Esophagus squamous epithelium (tissue), 5 donors: ENCODE data around the gene SNX19. TPM values are rescaled to one million over a fixed set of nuclear protein-coding genes. Genes with fewer than 3 reads are reported as not detected.

Experiments used
- DNase-seq: peaks from one replicate; lab custom pipeline; 2025; lab: John Stamatoyannopoulos, UW
- H3K27ac ChIP-seq, 4 donors: fragments of 200-600 bp; sonication (generic); one replicate each; pipeline ENCODE4 v1.5.1; 2016 to 2019; ENCODE audit warnings: mild to moderate bottlenecking in 1 of 4
- H3K27me3 ChIP-seq, 4 donors: fragments of 200-600 bp; sonication (generic); 1 replicate in 3 of 4; 2 replicates in 1 of 4; pipeline versions ENCODE4 v1.5.1 to v1.6.0; 2017 to 2021; ENCODE audit warnings: antibody characterized with exemption in 1 of 4
- H3K36me3 ChIP-seq, 3 donors: fragments of 200-600 bp; sonication (generic); one replicate each; pipeline ENCODE4 v1.5.1; 2016 to 2019
- H3K4me1 ChIP-seq, 3 donors: fragments of 200-600 bp; sonication (generic); one replicate each; pipeline ENCODE4 v1.5.1; 2017 to 2019
- H3K4me3 ChIP-seq, 4 donors: fragments of 200-600 bp; sonication (generic); 1 replicate in 3 of 4; 2 replicates in 1 of 4; pipeline ENCODE4 v1.5.1; 2016 to 2019; ENCODE audit warnings: mild to moderate bottlenecking in 2 of 4, moderate library complexity in 1 of 4
- H3K9me3 ChIP-seq, 3 donors: fragments of 200-600 bp; sonication (generic); one replicate each; pipeline ENCODE4 v1.5.1; 2016 to 2019
- POLR2A ChIP-seq, 4 donors: fragments of 450-650 bp; IDR thresholded peaks; one replicate each; pipeline ENCODE4 v1.6.1; 2017; ENCODE audit warnings: antibody characterized with exemption in 4 of 4, mild to moderate bottlenecking in 4 of 4, moderate library complexity in 3 of 4
- WGBS, 2 donors: methylation state at CpG; one replicate each; pipeline ENCODE4 v1.1.5; 2018; 5-methylcytosine and 5-hydroxymethylcytosine counted together
- intact Hi-C: fragments of 100-400 bp; cut with DNase I; formaldehyde crosslinking; loops from one replicate; pipeline ENCODE4 v1.15.0; 2022
- total RNA-seq, 4 donors: library from RNA; depleted of rRNA; stranded (reverse); fragments of >200 nt; gene quantifications; one replicate each; pipeline ENCODE4 v1.1.0, GENCODE V29; 2016
- TF ChIP-seq, protein P1 (sequence below), 6 experiments: fragments of 450-650 bp in 4 of 6; fragments of 200-600 bp in 2 of 6; sonication (generic) in 2 of 6; IDR thresholded peaks; one replicate each; pipeline ENCODE4 v1.5.1; 2016 to 2019; ENCODE audit warnings: antibody characterized with exemption in 6 of 6, mild to moderate bottlenecking in 4 of 6, moderate library complexity in 4 of 6
- donor health status: DM: yes; HTN: yes; CAD: no.

Gene SNX19
- total RNA-seq, 4 donors from 2014 or later = 38.0 to 75.0 (median 52.1) TPM

DNA sequence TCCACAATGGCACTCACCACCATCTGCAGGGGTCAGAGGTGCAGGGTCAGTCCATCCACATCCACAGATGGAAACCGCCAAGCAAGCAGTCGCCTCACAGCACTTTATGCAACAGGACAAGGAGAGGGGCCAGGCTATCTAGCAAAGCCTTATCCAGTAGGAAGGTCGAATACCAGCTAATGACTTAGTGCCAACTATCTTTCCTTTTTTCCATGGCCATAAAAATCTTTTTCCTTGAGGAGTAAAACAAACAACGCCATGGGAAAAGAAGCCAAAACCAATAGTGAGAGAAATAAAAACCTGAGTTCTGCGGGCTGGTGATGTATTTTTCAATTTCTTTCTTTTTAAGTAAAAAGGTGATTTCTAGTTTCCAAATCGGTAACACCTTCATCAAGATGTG, 8.2 kb downstream of the SNX19 start:
- DNase-seq = no peak
- intact Hi-C loops = no loop called here
- Histone ChIP-seq H3K27me3 (no peaks in the 10 kb centered on the region), H3K36me3 (peaks cover 9 to 99% (median 49%) of the 10 kb centered on the region in 3 donors), H3K9me3 (no peaks in the 10 kb centered on the region), H3K27ac (no peak overlapping the region), H3K4me1 (peaks cover 0 to 25% (median 5%) of the 10 kb centered on the region in 3 donors), H3K4me3 (no peak overlapping the region)
- WGBS, 2 donors = 79 to 92% methylated on average over 4 to 6 of the region's 6 CpGs
- TF ChIP-seq POLR2A (IDR thresholded peaks at IDR 0.05) = no peak
- TF ChIP-seq, protein P1, sequence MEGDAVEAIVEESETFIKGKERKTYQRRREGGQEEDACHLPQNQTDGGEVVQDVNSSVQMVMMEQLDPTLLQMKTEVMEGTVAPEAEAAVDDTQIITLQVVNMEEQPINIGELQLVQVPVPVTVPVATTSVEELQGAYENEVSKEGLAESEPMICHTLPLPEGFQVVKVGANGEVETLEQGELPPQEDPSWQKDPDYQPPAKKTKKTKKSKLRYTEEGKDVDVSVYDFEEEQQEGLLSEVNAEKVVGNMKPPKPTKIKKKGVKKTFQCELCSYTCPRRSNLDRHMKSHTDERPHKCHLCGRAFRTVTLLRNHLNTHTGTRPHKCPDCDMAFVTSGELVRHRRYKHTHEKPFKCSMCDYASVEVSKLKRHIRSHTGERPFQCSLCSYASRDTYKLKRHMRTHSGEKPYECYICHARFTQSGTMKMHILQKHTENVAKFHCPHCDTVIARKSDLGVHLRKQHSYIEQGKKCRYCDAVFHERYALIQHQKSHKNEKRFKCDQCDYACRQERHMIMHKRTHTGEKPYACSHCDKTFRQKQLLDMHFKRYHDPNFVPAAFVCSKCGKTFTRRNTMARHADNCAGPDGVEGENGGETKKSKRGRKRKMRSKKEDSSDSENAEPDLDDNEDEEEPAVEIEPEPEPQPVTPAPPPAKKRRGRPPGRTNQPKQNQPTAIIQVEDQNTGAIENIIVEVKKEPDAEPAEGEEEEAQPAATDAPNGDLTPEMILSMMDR (IDR thresholded peaks at IDR 0.05) = no peak

- TF ChIP-seq, protein P1 (IDR thresholded peaks at IDR 0.05) = no peak
- TF ChIP-seq POLR2A (IDR thresholded peaks at IDR 0.05) = no peak
- Histone ChIP-seq H3K36me3 (peaks cover 17 to 99% (median 57%) of the 10 kb centered on the region in 3 donors), H3K27ac (no peak overlapping the region), H3K4me1 (peaks cover 0 to 17% (median 5%) of the 10 kb centered on the region in 3 donors), H3K4me3 (no peak overlapping the region), H3K27me3 (no peaks in the 10 kb centered on the region), H3K9me3 (no peaks in the 10 kb centered on the region)
- no peak for DNase-seq
- intact Hi-C loops = no loop called here
These were observed 9.1 kb downstream of the SNX19 start for GRCh38 chr11:130907229-130907628.

- H3K4me3 ChIP-seq = no peak overlapping the region
- H3K4me1 ChIP-seq = peaks cover 0 to 16% (median 5%) of the 10 kb centered on the region in 3 donors
- intact Hi-C loops = no loop called here
- 93 to 100% methylated on average over 1 to 2 of the region's 2 CpGs for WGBS, 2 donors
- no peaks in the 10 kb centered on the region for H3K9me3 ChIP-seq
- no peak overlapping the region for H3K27ac ChIP-seq
- H3K27me3 ChIP-seq = no peaks in the 10 kb centered on the region
- no peak for DNase-seq
- H3K36me3 ChIP-seq = peaks cover 17 to 99% (median 57%) of the 10 kb centered on the region in 3 donors
- no peak for TF ChIP-seq POLR2A (IDR thresholded peaks at IDR 0.05)
- TF ChIP-seq, protein P1 (IDR thresholded peaks at IDR 0.05) = no peak
These were observed 9.7 kb downstream of the SNX19 start for GRCh38 chr11:130906616-130907015.

DNA sequence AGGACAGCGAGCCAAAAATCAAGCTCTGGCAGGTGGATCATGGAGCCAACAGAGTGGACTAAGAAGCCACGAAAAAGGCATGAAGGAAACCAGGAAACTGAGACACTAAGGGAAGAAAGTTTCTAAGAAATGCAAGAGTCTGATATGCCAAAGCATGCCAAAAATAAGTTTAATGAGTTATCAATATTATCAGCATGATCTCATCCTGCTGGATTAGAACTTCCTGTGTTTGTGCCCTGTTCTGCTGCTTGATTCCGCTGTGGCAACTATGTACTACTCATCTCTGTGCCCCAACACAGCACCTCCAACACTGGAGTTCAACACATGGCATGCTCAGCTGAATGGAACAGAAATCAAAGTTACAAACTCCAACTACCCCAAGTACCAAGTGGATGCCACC, 10.8 kb downstream of the SNX19 start:
- 83 to 94% methylated on average over 3 of the region's 3 CpGs for WGBS, 2 donors

GRCh38 chr11:130904380-130904779, 11.9 kb downstream of the SNX19 start:
- DNase-seq = no peak
- H3K27me3 ChIP-seq = no peaks in the 10 kb centered on the region
- H3K4me1 ChIP-seq = peaks cover 0 to 8% (median 0%) of the 10 kb centered on the region in 3 donors
- TF ChIP-seq, protein P1 (IDR thresholded peaks at IDR 0.05) = peak in 2 of 6 experiments; percentile 15 to 39
- TF ChIP-seq POLR2A (IDR thresholded peaks at IDR 0.05) = no peak
- peaks cover 26 to 99% (median 65%) of the 10 kb centered on the region in 3 donors for H3K36me3 ChIP-seq
- intact Hi-C loops = no loop called here
- WGBS, 2 donors = 94 to 96% methylated on average over 1 of the region's 1 CpG
- H3K27ac ChIP-seq = no peak overlapping the region
- H3K9me3 ChIP-seq = no peaks in the 10 kb centered on the region
- H3K4me3 ChIP-seq = no peak overlapping the region

More for the DNA sequence above, 10.8 kb downstream of the SNX19 start:
- TF ChIP-seq, protein P1 (IDR thresholded peaks at IDR 0.05) = no peak
- no peak for TF ChIP-seq POLR2A (IDR thresholded peaks at IDR 0.05)
- intact Hi-C loops = no loop called here
- H3K9me3 ChIP-seq = no peaks in the 10 kb centered on the region
- no peak overlapping the region for H3K27ac ChIP-seq
- H3K36me3 ChIP-seq = peaks cover 17 to 99% (median 62%) of the 10 kb centered on the region in 3 donors
- no peak overlapping the region for H3K4me3 ChIP-seq
- DNase-seq = no peak
- H3K4me1 ChIP-seq = peaks cover 0 to 16% (median 5%) of the 10 kb centered on the region in 3 donors
- no peaks in the 10 kb centered on the region for H3K27me3 ChIP-seq
